HCT116 (cell line): ENCODE results near the gene ANKRD23. TPM values are rescaled to one million over a fixed set of nuclear protein-coding genes. Genes with fewer than 3 reads are reported as not detected.

ENCODE experiments used
- ATAC-seq: fragments of 200-7000 bp; cut with Tn5 transposase; 2 replicates; pipeline ENCODE4 v1.9.1; 2020; ENCODE audit warnings: mild to moderate bottlenecking, moderate library complexity
- BruUV-seq: library from RNA; stranded (reverse); fragments of 400-500 nt; replicated peaks from 2 replicates; lab custom pipeline; 2021; lab: Mats Ljungman, UMichigan
- CTCF ChIA-PET: fragments of 300-600 bp; sonication (Branson Sonifier 250); formaldehyde crosslinking; loops from one replicate; lab custom pipeline; 2021; ENCODE audit warnings: antibody characterized with exemption; lab: Charles Lee
- POLR2A ChIA-PET: fragments of 300-600, 350-600 bp; sonication (Branson Sonifier 250); formaldehyde crosslinking; loops from one replicate; lab custom pipeline; 2021; ENCODE audit warnings: antibody characterized with exemption; lab: Charles Lee
- RAD21 ChIA-PET, 2 experiments: fragments of 300-600 bp; sonication (Branson Sonifier 250); formaldehyde crosslinking; loops; one replicate each; lab custom pipeline; 2023; ENCODE audit warnings: low total read pairs in 2 of 2; ENCODE audit not compliant: uncharacterized antibody in 2 of 2, unreplicated experiment in 2 of 2, low non-redundant PET in 1 of 2; lab: Charles Lee
- DNase-seq: peaks from one replicate; pipeline ENCODE4 v3.0.0-alpha.2; 2010; ENCODE audit warnings: low read depth, low spot score
- H2AFZ ChIP-seq: fragments of 200-600 bp; shearing (Covaris generic), sonication (generic); 2 replicates; pipeline ENCODE4 v1.6.1; 2017; ENCODE audit warnings: low read depth, mixed run types, mixed read lengths, antibody characterized with exemption, low read length; ENCODE audit not compliant: poor library complexity, severe bottlenecking
- H3K27ac ChIP-seq: 2 replicates; pipeline ENCODE4 v1.5.1; 2012; ENCODE audit warnings: low read depth, low read length
- H3K27me3 ChIP-seq: fragments of 200-600 bp; sonication (generic); 2 replicates; pipeline ENCODE4 v1.6.1; 2016; ENCODE audit warnings: mixed run types, low read length, mixed read lengths; ENCODE audit not compliant: insufficient read depth
- H3K36me3 ChIP-seq, 2 experiments: fragments of 200-500 bp in 1 of 2; fragments of 200-600 bp in 1 of 2; sonication (Bioruptor generic) in 1 of 2; sonication (generic) in 1 of 2; 2 replicates each; pipeline versions ENCODE4 v1.5.1 to v1.6.1; 2014 to 2016; ENCODE audit warnings: low read length in 2 of 2, inconsistent platforms in 1 of 2, mixed read lengths in 1 of 2, mixed run types in 1 of 2; ENCODE audit not compliant: insufficient read depth in 2 of 2, control insufficient read depth in 1 of 2
- H3K4me1 ChIP-seq, 2 experiments: fragments of 200-600 bp in 1 of 2; sonication (generic) in 1 of 2; 2 replicates each; pipeline versions ENCODE4 v1.5.1 to v1.6.1; 2012 to 2017; ENCODE audit warnings: low read length in 2 of 2, inconsistent platforms in 1 of 2, mild to moderate bottlenecking in 1 of 2, mixed read lengths in 1 of 2, mixed run types in 1 of 2, moderate library complexity in 1 of 2; ENCODE audit not compliant: insufficient read depth in 2 of 2, control insufficient read depth in 1 of 2
- H3K4me2 ChIP-seq: fragments of 200-600 bp; sonication (generic); 2 replicates; pipeline ENCODE4 v1.6.1; 2017; ENCODE audit warnings: mixed run types, low read length, mixed read lengths
- H3K4me3 ChIP-seq, 2 experiments: fragments of 200-600 bp in 1 of 2; sonication (generic) in 1 of 2; replicated peaks in 1 of 2; 2 replicates each; pipeline ENCODE4 v1.5.1; 2011 to 2016; ENCODE audit warnings: low read length in 2 of 2, control low read depth in 1 of 2, low read depth in 1 of 2, mild to moderate bottlenecking in 1 of 2, mixed read lengths in 1 of 2, mixed run types in 1 of 2
- H3K79me2 ChIP-seq: fragments of 200-600 bp; sonication (generic); 2 replicates; pipeline ENCODE4 v1.6.1; 2017; ENCODE audit warnings: mild to moderate bottlenecking, mixed run types, low read length, moderate library complexity, mixed read lengths; ENCODE audit not compliant: insufficient read depth
- H3K9ac ChIP-seq: fragments of 200-600 bp; sonication (generic); 2 replicates; pipeline ENCODE4 v1.6.1; 2016; ENCODE audit warnings: low read length, mixed read lengths
- H3K9me2 ChIP-seq: fragments of 200-600 bp; sonication (generic), shearing (Covaris generic); 2 replicates; pipeline ENCODE4 v1.6.1; 2017; ENCODE audit warnings: mixed run types, mild to moderate bottlenecking, moderate library complexity; ENCODE audit not compliant: insufficient read depth
- H3K9me3 ChIP-seq, 2 experiments: fragments of 200-500 bp in 1 of 2; fragments of 200-600 bp in 1 of 2; sonication (Bioruptor generic) in 1 of 2; sonication (generic) in 1 of 2; 2 replicates each; pipeline ENCODE4 v1.6.1; 2014 to 2017; ENCODE audit warnings: low read length in 2 of 2, mixed read lengths in 2 of 2, inconsistent platforms in 1 of 2, low read depth in 1 of 2, mild to moderate bottlenecking in 1 of 2, mixed run types in 1 of 2, moderate library complexity in 1 of 2; ENCODE audit not compliant: control insufficient read depth in 1 of 2, insufficient read depth in 1 of 2
- H4K20me1 ChIP-seq: fragments of 200-600 bp; sonication (generic), shearing (Covaris generic); 2 replicates; pipeline ENCODE4 v1.6.1; 2017; ENCODE audit warnings: mixed run types, mild to moderate bottlenecking, moderate library complexity; ENCODE audit not compliant: insufficient read depth
- CBX3 ChIP-seq: IDR thresholded peaks from 2 replicates; pipeline ENCODE4 v1.6.1; 2012; ENCODE audit warnings: low read depth
- CEBPB ChIP-seq: IDR thresholded peaks from 2 replicates; pipeline ENCODE4 v1.6.1; 2012; ENCODE audit warnings: low read depth
- EGR1 ChIP-seq: IDR thresholded peaks from 2 replicates; pipeline ENCODE4 v1.6.1; 2012; ENCODE audit warnings: low read depth
- ELF1 ChIP-seq: IDR thresholded peaks from 2 replicates; pipeline ENCODE4 v1.6.1; 2012; ENCODE audit warnings: low read depth, borderline replicate concordance
- EZH2 ChIP-seq: fragments of 200-600 bp; sonication (generic); IDR thresholded peaks from 2 replicates; pipeline ENCODE4 v1.6.1; 2017; ENCODE audit warnings: antibody characterized with exemption, mixed run types
- EZH2phosphoT487 ChIP-seq: fragments of 200-600 bp; IDR thresholded peaks from 2 replicates; pipeline ENCODE4 v1.6.1; 2018; ENCODE audit warnings: antibody characterized with exemption, borderline replicate concordance
- FOSL1 ChIP-seq: IDR thresholded peaks from 2 replicates; pipeline ENCODE4 v1.6.1; 2012; ENCODE audit warnings: low read depth
- POLR2AphosphoS5 ChIP-seq: IDR thresholded peaks from 2 replicates; pipeline ENCODE4 v1.6.1; 2011; ENCODE audit warnings: mild to moderate bottlenecking, low read depth, low read length, moderate library complexity
- RAD21 ChIP-seq: IDR thresholded peaks from 2 replicates; pipeline ENCODE4 v1.6.1; 2012; ENCODE audit warnings: low read depth, mild to moderate bottlenecking
- SIN3A ChIP-seq: IDR thresholded peaks from 2 replicates; pipeline ENCODE4 v1.6.1; 2012; ENCODE audit warnings: low read depth
- SRF ChIP-seq: IDR thresholded peaks from 2 replicates; pipeline ENCODE4 v1.6.1; 2012; ENCODE audit warnings: low read depth
- TCF7L2 ChIP-seq: IDR thresholded peaks from 2 replicates; pipeline ENCODE4 v1.7.0; 2011; ENCODE audit warnings: borderline replicate concordance, inconsistent platforms; ENCODE audit not compliant: insufficient read depth, insufficient read length; ENCODE audit errors: extremely low read depth
- YY1 ChIP-seq: IDR thresholded peaks from 2 replicates; pipeline ENCODE4 v1.6.1; 2011; ENCODE audit warnings: low read length, low read depth, moderate library complexity, mild to moderate bottlenecking; ENCODE audit not compliant: insufficient replicate concordance; ENCODE audit errors: extremely low read depth
- ZFX ChIP-seq: fragments of 450-650 bp; IDR thresholded peaks from 2 replicates; pipeline ENCODE4 v1.6.1; 2017
- ZNF274 ChIP-seq: fragments of 200-500 bp; sonication (Bioruptor generic); IDR thresholded peaks from 2 replicates; pipeline ENCODE4 v1.6.1; 2014; ENCODE audit warnings: mild to moderate bottlenecking, low read depth, low read length, inconsistent platforms
- intact Hi-C: fragments of 100-400 bp; cut with micrococcal nuclease; formaldehyde crosslinking; loops from 2 replicates; pipeline ENCODE4 v1.10.0; 2022
- total RNA-seq: library from RNA; stranded (reverse); gene quantifications from one replicate; pipeline ENCODE4 v1.2.1, GENCODE V29; 2021; ENCODE audit not compliant: unreplicated experiment
- TF ChIP-seq, protein P1 (sequence below): IDR thresholded peaks from 2 replicates; pipeline ENCODE4 v1.6.1; 2012; ENCODE audit warnings: low read depth
- TF ChIP-seq, protein P2 (sequence below): IDR thresholded peaks from 2 replicates; pipeline ENCODE4 v1.6.1; 2012
- TF ChIP-seq, protein P3 (sequence below): IDR thresholded peaks from 2 replicates; pipeline ENCODE4 v1.6.1; 2012

Gene ANKRD23
- total RNA-seq, 1 experiment from 2014 or later, result 1.4 TPM

DNA sequence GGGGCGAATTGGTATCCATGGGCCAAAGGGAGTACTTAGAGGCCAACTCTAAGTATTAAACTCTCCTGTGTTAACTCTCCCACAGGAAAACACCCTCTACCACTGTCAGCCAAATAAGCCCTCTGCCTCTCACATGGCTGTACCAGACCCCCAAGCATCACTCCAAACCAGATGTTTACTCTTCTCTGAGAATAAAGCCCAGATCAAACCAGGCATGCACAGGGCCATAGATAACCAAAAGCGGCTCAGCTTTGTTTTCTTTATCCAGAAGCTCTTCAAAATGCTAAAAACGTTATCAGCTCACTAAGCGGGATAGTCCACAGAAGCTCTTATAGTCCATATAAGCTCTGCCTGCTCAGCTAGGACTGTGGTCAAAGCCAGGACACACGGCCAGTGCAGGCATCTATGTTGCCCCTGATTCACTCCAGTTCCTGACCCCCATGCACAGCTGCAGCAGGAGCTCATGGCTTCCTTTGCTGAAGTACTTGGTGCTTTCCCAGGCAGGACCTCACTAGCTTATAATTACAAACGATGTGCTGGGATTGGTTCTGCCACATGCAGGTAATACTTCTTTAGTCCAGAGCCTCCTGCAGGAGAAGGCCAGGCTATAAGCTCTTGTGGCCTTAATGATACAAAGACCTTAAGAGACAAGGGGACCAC lies 47.0 kb upstream of the ANKRD23 start:
- Histone ChIP-seq H3K36me3 (no peaks in the 10 kb centered on the region), H2AFZ (no peak overlapping the region), H3K4me3 (no peak overlapping the region), H3K4me2 (no peak overlapping the region), H3K9ac (no peak overlapping the region), H3K79me2 (no peaks in the 10 kb centered on the region), H4K20me1 (no peaks in the 10 kb centered on the region), H3K27me3 (no peaks in the 10 kb centered on the region), H3K4me1 (peaks cover 7 to 10% of the 10 kb centered on the region in 2 experiments; a peak in 3 of 4 replicates), H3K27ac (no peak overlapping the region), H3K9me2 (no peaks in the 10 kb centered on the region), H3K9me3 (no peaks in the 10 kb centered on the region)
- intact Hi-C loops, result no loop called here
- TF ChIP-seq EZH2 (no peak), TCF7L2 (no peak), POLR2AphosphoS5 (no peak), YY1 (no peak)
- CTCF ChIA-PET, result interaction anchor here (0.9 kb wide), 1 partner anchor 33 kb away, joined by 4 read pairs; the partner anchor contains the start of gene ANKRD39
- DNase-seq, result no peak
- RAD21 ChIA-PET, result no interaction called here
- BruUV-seq, result no TSS peak
- POLR2A ChIA-PET, result no interaction called here
- ATAC-seq, result no peak

DNA sequence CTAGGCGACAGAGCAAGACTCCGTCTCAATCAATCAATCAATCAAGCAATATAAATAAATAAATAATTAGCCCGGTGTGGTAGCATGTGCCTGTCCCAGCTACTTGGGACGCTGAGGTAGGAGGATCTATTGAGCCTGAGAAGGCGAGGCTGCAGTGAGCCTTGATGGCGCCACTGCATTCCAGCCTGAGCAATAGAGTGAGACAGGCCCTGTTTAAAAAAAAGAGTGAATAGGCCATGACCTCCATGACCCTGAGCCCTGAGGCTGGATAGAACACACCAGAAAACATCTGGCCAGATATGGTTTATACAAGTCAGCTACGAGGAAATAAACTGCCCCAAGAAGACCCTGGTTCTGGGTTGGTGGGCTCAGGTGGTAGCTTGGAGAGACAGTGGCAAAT lies 46.4 kb upstream of the ANKRD23 start:
- BruUV-seq, result no TSS peak
- H3K4me3 ChIP-seq, result no peak overlapping the region
- H2AFZ ChIP-seq, result no peak overlapping the region
- no peaks in the 10 kb centered on the region for H3K36me3 ChIP-seq
- RAD21 ChIA-PET, result no interaction called here
- peaks cover 1 to 4% of the 10 kb centered on the region in 2 experiments; a peak in 3 of 4 replicates for H3K4me1 ChIP-seq
- ATAC-seq (no peak), DNase-seq (no peak)
- no peaks in the 10 kb centered on the region for H3K9me3 ChIP-seq
- no peaks in the 10 kb centered on the region for H3K79me2 ChIP-seq
- no peaks in the 10 kb centered on the region for H3K27me3 ChIP-seq
- no peak overlapping the region for H3K27ac ChIP-seq
- intact Hi-C loops, result no loop called here
- H3K9me2 ChIP-seq, result no peaks in the 10 kb centered on the region
- H4K20me1 ChIP-seq, result no peaks in the 10 kb centered on the region
- H3K4me2 ChIP-seq, result no peak overlapping the region
- H3K9ac ChIP-seq, result no peak overlapping the region
- POLR2A ChIA-PET, result no interaction called here
- CTCF ChIA-PET, result interaction anchor here (0.9 kb wide), 1 partner anchor 32 kb away, joined by 4 read pairs; the partner anchor contains the start of gene ANKRD39
- no peak for TF ChIP-seq EZH2phosphoT487
- TF ChIP-seq, protein P1, sequence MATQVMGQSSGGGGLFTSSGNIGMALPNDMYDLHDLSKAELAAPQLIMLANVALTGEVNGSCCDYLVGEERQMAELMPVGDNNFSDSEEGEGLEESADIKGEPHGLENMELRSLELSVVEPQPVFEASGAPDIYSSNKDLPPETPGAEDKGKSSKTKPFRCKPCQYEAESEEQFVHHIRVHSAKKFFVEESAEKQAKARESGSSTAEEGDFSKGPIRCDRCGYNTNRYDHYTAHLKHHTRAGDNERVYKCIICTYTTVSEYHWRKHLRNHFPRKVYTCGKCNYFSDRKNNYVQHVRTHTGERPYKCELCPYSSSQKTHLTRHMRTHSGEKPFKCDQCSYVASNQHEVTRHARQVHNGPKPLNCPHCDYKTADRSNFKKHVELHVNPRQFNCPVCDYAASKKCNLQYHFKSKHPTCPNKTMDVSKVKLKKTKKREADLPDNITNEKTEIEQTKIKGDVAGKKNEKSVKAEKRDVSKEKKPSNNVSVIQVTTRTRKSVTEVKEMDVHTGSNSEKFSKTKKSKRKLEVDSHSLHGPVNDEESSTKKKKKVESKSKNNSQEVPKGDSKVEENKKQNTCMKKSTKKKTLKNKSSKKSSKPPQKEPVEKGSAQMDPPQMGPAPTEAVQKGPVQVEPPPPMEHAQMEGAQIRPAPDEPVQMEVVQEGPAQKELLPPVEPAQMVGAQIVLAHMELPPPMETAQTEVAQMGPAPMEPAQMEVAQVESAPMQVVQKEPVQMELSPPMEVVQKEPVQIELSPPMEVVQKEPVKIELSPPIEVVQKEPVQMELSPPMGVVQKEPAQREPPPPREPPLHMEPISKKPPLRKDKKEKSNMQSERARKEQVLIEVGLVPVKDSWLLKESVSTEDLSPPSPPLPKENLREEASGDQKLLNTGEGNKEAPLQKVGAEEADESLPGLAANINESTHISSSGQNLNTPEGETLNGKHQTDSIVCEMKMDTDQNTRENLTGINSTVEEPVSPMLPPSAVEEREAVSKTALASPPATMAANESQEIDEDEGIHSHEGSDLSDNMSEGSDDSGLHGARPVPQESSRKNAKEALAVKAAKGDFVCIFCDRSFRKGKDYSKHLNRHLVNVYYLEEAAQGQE, result no peak
- no peak for TF ChIP-seq RAD21
- no peak for TF ChIP-seq TCF7L2
- TF ChIP-seq, protein P2, sequence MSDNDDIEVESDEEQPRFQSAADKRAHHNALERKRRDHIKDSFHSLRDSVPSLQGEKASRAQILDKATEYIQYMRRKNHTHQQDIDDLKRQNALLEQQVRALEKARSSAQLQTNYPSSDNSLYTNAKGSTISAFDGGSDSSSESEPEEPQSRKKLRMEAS, result no peak
- no peak for TF ChIP-seq ZFX
- TF ChIP-seq ZNF274, result no peak
- no peak for TF ChIP-seq SIN3A
- no peak for TF ChIP-seq CBX3
- TF ChIP-seq, protein P3, sequence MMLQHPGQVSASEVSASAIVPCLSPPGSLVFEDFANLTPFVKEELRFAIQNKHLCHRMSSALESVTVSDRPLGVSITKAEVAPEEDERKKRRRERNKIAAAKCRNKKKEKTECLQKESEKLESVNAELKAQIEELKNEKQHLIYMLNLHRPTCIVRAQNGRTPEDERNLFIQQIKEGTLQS, result no peak
- no peak for TF ChIP-seq ELF1
- TF ChIP-seq EGR1, result no peak
- TF ChIP-seq CEBPB, result no peak
- no peak for TF ChIP-seq POLR2AphosphoS5
- no peak for TF ChIP-seq EZH2
- TF ChIP-seq FOSL1, result no peak
- no peak for TF ChIP-seq SRF
